ENCODE data around the gene SFRP5.

The SFRP5 gene

DNA sequence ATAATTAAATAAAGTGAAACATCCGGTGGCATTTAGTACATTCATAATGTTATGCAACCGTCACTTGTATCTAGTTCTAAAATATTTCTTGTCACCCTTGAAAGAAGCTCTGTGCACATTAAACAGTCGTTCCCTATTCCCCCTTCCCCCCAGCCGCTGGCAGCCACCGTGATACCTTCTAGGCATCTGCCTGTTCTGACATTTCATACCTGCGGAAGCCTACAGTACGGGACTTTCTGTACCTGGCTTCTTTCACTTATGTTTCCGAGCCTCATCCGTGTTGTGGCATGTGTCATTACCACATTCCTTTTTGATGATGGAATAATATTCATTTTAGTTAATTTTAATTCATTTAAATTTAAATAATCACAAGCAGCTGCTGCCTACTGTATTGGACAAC, 13.9 kb upstream of the SFRP5 start:
- DNase-seq (ENCODE audit: low read depth in 2 of 2): no peak

- DNase-seq (ENCODE audit: low read depth in 2 of 2): no peak
Measured at GRCh38 chr10:97785231-97785630, 13.4 kb upstream of the SFRP5 start.

- no peak for DNase-seq (ENCODE audit: low read depth in 2 of 2)
Measured at GRCh38 chr10:97784200-97784810, 12.5 kb upstream of the SFRP5 start.

DNA sequence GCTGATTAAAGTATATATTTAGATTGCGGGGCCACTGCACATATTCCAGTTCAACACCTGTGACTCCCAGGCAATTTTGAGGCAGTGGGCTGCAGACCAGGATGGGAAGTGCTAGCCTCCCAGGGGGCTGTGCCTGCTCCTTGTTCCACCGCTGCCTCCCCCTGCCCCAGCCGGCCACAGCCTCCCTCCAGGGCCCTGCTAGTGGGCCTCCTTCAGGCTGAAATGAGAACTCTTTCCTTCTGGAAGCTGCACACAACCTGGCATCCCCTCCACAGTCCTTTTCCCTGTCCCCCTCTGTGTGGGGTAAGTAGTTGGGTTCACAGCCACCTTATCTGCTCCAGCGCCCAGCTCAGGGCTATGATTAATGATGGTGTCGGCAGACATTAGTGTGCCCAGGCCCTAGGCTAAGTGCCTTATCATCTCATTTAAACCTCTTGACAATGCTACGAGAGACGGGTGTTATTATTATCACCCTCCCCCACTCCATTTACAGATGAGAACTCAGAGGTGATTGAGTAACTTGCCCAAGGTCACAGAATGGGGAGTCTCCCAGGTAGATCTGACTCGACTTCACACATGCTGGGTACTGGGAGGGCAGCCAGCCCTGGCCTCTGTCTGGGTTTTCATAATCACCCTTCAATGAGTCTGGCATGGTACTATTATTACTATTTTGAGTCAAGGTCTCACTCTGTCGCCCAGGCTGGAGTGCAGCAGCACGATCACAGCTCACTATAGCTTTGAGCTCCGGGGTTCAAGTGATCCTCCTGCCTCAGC, 10.8 kb upstream of the SFRP5 start:
- no peak for DNase-seq (ENCODE audit: low read depth in 2 of 2)

- no peak for DNase-seq (ENCODE audit: low read depth in 2 of 2)
Measured at GRCh38 chr10:97781618-97782331, 10.0 kb upstream of the SFRP5 start.

DNA sequence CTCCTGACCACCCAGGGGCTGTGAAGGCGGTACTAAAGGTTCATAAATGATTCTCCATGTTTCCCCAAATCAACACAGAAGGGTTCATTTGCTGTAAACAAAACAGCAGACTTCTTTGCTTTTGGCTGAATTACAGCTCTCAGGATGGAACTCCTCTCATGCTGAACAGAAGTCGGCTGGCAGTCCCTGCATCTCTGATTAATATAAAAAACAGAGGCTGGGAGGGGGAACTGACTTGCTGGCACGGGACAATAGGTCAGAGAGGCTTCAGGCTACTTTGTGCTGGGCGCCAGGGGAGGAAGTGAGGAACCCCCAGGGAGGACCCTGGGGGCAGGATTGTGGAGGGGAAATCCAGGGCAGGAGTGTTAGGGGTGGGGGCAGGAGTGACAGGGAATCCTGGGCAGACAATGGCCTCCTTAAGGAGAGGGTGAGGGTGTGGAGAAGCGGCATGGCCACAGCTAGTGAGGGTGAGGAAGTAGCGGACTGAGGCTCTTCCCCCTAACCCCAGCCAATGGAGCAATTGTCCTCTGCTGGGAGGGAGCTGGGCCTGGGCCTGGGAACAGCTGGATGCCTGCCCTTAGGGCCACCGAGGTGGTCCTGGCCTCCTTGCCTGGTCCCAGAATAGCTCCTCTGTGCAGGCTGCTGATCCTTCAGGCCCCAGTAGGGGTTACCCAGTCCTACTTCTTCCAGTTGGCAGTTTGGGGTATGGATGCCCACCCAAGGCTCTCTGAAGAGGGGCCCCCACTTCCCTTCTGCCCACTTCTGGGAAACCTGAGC, 9.2 kb upstream of the SFRP5 start:
- no peak for DNase-seq (ENCODE audit: low read depth in 2 of 2)

DNA sequence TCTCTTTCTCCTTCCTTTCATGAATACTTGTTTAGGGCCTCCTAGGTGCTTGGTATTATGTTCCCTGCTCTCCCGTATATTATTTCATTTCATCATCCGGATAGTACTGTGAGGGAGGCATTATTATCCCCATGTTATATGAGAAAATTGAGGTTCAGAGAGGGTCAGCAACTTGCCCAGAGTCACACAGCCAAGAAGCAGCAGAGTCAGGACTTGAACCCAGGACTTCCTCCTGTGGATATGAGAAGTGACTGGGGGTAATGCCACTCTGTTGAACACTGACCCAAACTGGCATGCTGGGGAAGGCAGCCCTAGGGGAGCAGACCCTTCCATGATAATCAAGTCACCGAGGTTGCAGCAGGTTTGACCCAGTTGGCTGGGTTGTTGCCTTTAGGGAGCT, 8.2 kb upstream of the SFRP5 start:
- DNase-seq (ENCODE audit: low read depth in 2 of 2): no peak

GRCh38 chr10:97779492-97779891, 7.7 kb upstream of the SFRP5 start:
- DNase-seq (ENCODE audit: low read depth in 2 of 2): no peak

DNA sequence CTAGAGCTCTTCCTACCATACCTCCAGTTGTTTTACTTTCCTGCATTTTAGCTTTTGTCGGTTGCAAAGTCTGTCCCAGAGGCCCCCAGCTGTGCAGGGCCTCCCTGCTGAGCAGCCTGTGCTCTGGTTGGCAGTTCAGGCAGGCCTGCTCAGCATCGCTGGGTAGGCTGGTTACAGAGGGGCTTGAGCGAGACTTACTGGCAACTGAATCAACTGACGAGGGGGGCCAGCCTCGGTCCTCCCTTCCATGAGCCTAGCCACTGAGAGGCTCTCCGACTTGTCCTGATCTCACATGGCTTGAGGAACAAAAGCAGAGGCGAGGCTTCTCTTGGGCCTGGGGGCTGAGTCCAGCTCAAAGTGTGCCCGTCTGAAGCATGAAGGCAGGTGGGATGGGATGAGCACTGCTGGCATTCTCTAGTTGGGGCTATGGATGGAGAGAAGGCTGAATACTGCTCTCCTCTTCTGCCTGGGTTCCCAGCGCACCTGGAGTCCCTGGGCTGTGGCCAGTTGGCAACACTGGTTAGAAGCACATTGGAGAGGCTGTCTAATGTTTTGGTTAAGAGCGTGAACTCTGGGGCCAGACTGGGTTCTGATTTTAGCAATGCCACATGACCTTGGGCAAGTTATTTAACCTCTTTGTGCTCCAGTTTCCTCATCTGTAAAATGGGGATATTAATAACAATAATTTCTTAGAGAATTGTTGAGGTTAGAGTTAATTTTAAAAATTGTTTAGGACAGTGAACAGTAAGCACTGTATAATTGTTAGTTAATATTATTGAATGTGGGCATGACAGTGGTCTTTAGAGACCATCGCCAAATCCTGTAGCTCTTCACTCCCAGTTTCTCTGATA, 6.9 kb upstream of the SFRP5 start:
- DNase-seq (ENCODE audit: low read depth in 2 of 2): no peak

DNA sequence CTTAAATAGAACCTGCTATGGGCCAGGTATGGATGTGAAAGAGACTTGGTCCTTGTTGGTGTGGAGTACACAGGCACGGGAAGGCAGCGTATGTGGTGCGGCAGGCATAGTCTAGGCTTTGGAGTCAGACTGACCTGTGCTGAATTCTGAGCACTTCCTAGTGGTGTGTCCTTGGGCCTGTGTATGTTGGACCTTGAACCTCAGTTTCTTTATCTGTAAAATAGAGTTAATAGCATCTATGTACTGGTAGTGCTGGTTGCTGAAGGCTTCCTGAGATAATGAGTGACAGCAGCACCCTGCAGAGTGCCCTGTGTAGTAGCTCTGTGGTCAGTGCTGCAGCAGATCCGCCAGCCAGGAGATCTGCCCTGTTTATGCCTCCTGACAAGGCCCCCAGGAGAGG, 5.3 kb upstream of the SFRP5 start:
- no peak for DNase-seq (ENCODE audit: low read depth in 2 of 2)

DNA sequence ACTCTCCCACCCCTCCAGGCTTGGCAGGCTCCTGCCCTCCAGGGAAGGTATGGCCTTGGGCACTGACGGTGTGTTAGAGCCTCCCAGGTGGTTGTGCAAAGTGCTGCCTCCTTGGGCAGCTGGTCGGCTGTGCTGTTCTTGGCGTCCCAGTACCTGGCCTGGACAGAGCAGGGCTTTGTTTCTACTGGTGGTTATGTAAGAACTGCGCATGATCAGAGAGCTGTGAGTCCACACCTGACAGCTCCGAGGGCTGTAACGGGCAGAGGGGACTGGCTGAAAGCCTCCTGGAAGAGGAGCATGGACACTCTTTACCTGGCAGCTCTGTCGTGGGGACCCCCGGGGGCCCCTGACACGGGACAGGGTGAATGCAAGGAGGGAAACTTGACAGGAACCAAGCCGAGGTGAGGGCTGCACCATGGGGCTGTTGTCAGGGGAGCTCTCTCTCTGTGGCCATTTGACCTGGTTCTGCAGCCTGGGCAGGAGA, 3.1 kb upstream of the SFRP5 start:
- DNase-seq (ENCODE audit: low read depth in 2 of 2): no peak

DNA sequence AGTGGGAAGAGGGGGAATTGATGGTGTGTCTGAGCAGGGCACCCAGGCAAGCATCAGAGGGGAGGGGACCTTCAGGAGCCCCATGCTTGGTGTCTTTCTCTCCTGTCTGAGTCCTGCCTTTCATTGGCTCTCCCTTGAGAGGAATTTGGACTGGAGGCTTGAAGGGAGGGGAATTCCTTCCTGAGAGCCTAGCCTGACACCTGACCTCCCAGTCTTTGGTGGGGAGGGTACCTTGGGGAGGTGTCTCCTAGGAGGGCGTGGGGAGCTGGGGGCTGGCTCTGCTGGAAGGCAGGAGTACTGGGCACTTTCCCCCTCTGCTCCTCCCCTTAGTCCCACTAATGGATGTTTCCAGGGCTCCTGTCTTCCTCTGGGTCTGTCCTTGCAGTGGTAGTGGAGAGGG, 1.3 kb upstream of the SFRP5 start:
- DNase-seq (ENCODE audit: low read depth in 2 of 2): no peak

- DNase-seq (ENCODE audit: low read depth in 2 of 2): no peak
Measured at GRCh38 chr10:97771055-97771891, 526 bp downstream of the SFRP5 start.

GRCh38 chr10:97770255-97770654, 1.5 kb downstream of the SFRP5 start:
- no peak for DNase-seq (ENCODE audit: low read depth in 2 of 2)

GRCh38 chr10:97768322-97769315, 3.2 kb downstream of the SFRP5 start:
- DNase-seq (ENCODE audit: low read depth in 2 of 2): no peak

GRCh38 chr10:97766996-97767924, 4.5 kb downstream of the SFRP5 start:
- no peak for DNase-seq (ENCODE audit: low read depth in 2 of 2)

GRCh38 chr10:97766106-97766810, 5.5 kb downstream of the SFRP5 start:
- DNase-seq (ENCODE audit: low read depth in 2 of 2): no peak

Measured in stimulated activated CD4-positive, alpha-beta T cell treated with anti-CD3 and anti-CD28 coated beads, Interleukin-1b, Interleukin-23, amount 100 ng/mL, for 1 hour (primary cell).